LHCN-M2 (cell line): ENCODE data around the gene GCK. TPM values are rescaled to one million over a fixed set of nuclear protein-coding genes. Genes with fewer than 3 reads are reported as not detected.

Source experiments
- DNase-seq: peaks from one replicate; pipeline ENCODE4 v3.0.0-alpha.2; 2012; ENCODE audit warnings: low read depth
- total RNA-seq: library from RNA; depleted of rRNA; stranded (reverse); fragments of >200 nt; gene quantifications from 2 replicates; pipeline ENCODE4 v1.2.3, GENCODE V29; 2014

GCK gene
- total RNA-seq, 1 experiment from 2014 or later, result not detected

DNA sequence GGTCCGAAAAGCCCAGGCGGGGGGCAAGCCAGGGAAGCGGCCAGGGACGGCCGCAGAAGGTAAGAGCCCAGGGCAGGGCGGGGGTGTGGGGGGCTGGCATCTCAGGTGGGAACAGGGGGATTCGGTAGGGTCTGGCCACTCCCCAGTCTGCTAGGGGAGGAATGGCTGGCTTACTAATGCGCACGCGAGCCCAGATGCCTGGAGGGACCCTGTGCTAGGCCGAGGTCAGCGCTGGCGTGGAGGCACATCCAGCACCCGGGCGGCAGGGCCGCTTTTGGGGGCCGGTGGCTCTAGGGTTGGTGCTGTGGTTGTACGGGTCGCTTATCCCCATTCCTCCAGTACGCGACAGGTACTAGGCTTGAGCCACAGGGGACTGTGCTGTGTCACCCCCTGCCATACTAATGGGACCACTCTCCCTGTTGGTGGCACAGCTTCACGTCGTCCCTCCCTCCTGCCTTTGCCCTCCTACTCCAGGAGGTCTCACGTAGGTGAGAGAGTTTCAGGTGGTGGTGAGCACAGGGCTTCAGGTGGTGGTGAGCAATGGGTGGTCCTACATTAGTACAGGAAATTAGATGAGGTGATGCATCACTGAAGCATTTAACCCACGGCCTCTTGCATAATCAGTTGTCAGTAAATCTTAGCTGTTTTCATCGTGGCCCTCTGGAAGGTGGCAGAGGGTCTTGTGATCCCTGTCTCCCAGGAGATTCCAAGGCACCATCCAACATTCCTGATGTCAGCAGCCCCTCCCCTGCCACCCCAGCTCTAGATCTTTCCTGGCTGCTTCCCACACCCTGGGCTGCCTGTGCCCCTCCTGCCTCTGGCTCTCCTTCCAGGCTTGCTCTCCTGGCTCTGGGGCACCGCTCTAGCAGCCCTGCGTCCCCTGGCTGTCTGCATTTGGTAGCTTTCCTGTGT is 84.1 kb downstream of the GCK start:
- DNase-seq, result peak; percentile 39

DNA sequence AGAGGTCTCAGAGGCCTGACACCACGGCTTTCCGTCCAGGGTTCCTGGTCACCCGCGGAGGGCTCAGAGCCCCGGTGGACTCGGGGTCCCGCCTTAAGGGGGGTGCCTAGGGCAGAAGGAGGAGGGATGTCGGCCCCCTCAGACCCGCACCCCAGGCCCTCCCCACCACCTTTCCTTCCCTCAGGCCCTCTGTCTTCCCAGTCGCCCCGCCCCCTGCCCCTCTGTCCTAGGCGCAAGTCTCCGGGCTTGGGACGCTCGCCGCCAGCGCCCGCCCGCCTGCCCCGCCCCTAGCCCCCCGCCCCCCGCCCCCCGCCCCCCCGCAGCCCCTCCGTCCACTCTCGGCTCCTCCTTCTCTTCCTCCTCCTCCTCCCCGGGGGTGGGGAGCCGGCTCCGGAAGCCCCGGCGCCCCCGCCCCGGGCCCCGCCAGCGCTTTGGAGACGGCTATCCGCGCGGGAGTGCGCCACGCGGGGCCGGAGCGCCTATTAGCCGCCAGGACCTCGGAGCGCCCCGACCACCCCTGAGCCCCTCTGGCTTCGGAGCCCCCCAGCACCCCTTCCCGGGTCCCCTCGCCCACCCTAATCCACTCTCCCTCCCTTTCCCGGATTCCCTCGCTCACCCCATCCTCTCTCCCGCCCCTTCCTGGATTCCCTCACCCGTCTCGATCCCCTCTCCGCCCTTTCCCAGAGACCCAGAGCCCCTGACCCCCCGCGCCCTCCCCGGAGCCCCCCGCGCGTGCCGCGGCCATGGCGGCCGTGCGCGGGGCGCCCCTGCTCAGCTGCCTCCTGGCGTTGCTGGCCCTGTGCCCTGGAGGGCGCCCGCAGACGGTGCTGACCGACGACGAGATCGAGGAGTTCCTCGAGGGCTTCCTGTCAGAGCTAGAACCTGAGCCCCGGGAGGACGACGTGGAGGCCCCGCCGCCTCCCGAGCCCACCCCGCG is 85.0 kb downstream of the GCK start, which contains the start of gene AEBP1:
Gene AEBP1, plus strand, starts transcription at position 423 of the 937 bp plus-strand sequence. Its CDS starts 321 bp downstream, at position 744.
- DNase-seq, result no peak

DNA sequence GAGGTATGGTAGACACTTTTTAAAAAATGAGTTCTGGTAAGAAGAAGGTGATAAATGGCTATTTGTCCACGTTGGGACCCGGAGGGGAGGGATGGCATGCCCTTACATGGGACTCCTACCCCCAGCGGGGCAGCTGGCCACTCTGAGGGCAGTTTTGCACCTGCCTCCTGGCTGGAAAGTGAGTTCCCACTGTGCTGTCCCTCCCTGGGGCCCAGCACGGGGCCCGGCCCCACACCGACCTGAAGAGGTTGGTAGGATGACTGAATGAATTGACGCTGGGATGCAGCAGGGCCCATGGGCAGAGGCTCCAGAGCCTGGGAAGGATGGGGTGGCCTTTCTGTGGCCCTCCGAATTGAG is 85.7 kb downstream of the GCK start:
- DNase-seq, result no peak

DNA sequence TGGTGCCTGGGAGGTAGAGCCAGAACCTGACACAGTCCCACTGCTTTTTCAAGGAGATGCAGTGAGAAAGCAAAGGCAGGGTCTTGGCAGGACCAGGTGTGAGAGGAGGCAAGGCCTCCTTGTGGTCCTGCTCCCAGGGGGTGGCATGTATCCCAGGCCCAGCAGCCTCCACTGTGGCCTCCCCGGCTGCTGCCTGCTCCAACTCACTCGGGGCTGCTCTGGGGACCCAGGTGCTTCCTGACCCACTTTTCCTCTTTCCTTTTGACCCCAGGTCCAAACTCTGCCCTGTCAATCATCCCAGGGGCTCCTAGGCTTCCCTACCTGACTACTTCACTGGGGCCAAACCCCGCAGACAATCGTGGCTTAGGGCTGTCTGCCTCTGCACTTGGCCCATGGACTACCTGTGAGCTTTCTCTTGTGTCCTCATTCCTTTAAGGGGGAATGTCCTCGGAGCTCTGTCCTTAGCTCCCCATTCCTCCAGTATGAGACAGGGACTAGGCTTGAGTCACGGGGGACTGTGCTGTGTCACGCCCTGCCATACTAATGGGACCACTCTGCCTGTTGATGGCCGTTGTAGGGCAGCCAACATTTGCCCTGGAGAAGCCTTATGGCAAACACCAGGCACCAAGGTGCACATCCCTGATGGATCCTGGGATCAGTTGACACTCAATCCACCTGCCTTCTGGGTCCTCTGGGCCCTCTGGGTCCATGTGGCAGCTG is 86.2 kb downstream of the GCK start:
- DNase-seq, result no peak

DNA sequence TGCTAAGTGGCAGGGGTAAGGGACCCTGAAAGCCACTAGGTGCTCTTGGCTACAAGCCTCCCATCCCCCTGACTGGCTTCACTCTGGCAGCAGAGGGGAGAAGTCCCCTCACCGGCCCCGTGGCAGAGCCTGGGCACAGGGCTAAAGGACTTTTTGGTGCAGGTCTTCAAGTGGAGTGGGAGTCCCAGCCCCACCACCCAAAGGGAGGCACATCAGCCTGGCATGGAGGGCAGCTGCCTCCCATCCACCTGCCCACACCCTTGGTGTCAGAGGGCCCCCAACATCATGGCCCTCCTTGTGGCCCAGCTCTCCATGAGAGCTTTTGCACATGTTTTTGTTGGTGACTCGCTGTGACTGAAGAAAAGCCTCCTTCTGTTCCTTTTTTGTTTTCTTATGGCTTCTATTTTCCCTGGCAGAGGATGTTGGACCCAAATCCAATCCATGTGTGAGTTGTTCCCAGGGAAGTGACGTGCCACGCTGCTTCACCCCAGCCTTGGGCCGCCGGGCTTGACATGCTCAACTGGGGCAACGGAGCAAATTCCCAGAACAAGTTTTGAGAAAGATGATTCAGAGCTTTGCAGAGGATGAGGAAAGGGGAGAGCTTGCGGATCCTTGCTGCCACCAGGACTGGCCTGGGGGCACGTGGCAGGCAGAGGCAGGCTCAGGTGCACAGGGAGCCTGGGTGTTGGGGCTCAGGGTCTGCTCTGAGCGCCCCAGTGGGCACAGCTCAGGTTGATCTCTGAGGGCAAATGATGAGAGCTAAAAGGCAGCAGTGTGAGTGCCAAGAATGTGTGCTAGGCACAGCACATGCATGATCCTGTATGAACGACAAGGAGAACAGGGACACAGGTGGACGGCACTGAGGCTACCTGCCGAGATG is 87.0 kb downstream of the GCK start:
- DNase-seq, result peak; percentile 87

DNA sequence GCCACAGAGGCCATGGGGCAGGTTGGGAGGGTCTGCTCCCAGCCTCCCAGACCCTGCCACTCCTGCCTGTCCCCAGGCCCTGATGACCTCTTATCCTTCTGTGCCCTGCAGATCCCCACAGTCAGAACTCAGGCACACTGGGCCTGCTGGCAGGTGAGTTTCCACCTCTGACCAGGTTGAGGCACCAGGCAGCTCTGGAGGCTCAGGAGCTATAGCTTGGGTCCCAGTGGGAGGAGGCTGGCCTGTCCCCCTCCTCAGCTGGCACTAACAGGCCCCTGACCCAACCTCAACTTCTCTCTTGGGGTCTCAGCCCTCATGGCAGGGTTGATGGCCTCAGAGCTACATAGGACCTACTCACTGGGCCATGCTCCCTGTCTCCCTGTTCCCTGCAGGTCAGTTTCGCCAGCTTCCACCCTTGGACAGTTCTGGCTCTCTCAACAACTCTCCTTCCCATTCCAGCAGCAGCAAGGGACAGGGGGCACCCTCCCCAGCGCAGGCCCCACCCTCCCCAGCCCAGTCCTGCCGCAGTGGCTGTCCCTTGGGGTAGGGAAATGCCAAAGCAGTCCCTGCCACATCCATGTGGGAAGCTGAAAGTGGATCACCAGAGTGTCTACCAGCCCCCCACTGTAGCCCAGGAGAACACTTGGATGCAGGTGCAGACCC is 87.8 kb downstream of the GCK start:
- no peak for DNase-seq

DNA sequence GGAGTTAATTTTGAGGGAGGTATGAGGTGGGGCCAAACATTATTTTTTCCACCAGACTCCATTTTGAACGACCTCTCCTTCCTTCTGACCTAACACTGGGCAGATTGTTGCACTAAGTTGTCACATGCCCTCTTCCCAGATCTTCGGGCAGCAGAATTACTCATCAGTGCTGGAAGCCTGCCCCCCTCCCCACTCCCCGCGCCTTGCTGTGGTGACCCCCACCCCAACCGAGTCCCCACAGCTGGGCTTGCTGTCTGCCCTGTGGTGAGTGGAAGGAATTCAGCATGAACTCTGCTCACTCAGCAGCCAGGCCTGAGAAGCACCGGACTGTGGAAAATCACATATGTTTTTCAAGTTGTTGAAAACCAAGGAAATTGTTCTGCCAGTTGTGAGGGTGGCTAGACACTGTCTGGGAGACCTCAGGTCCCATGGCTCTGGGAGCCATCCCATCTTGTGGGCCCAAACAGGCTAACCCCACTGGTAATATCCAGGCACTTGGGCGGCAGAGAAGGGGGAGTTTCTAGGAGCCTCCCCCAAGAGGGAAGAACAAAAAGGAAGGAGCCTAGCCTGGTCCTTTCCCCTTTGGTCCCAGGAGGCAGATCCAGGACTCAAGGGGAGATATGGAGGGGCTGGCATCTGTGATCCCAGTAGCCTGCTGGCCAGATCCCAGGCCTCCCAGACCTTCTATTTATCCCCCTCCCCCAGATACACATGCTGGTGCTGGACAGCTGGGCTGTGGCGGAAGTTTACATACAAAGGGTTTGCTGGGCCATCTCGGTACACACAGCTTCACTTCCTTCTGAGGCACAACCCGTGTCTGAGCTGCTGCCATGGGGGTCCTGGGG is 88.6 kb downstream of the GCK start:
- DNase-seq, result peak; percentile 89

DNA sequence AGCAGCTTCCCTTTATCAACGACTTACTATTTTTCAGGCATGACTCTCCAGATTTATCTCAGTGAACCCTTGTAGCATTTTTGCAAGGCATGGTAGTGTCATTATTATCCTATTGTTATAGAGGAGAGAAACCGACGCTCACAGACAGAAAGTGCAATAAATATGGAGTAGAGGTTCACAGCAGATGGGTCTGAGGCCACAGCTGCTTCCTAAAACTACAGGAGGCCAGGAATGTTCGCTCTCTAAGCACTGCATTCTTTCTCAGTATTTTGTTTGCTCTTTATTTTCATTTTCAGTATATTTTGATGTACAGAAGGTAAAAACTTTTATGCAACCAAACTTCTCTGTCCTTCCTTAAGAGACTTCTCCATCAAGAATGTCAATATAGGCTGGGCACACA is 89.6 kb downstream of the GCK start:
- DNase-seq, result peak; percentile 19

DNA sequence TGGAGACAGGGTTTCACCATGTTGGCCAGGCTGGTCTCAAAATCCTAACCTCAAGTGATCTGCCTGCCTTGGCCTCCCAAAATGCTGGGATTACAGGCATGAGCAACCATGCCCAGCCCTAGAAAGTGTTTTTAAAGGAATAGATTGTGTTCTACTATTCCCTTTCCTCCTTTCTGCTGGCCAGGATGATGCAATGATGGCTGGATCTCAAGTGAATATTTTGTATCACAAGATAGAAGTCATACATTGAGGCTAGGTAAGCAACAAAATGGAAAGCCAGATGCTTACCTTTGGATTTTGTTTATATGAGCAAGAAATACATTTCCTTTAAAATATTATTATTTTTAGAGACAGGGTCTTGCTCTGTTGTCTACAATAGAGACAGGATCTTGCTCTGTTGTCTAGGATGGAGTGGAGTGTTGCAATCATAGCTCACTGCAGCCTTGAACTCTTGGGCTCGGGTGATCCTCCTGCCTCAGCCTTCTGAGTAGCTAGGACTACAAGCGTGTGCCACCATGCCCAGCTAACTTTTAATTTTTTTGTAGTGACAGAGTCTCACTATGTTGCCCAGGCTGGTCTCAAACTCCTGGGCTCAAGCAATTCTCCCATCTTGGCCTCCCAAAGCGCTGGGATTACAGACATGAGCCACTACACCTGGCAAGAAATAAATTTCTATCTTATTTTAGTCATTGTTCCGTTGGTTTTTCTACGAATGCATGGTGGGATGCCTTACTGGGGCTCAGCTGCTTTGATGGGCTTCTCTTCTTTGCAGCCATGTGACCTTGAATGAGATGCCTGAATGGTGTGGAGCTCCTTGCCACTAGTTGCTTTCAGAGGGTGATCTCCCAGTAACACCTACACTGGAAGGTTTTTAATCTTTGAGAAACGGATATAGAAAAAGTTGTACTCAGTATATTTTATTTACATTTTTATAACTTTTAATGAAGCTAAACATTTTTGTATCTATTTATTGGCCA is 90.9 kb downstream of the GCK start:
- DNase-seq, result no peak

DNA sequence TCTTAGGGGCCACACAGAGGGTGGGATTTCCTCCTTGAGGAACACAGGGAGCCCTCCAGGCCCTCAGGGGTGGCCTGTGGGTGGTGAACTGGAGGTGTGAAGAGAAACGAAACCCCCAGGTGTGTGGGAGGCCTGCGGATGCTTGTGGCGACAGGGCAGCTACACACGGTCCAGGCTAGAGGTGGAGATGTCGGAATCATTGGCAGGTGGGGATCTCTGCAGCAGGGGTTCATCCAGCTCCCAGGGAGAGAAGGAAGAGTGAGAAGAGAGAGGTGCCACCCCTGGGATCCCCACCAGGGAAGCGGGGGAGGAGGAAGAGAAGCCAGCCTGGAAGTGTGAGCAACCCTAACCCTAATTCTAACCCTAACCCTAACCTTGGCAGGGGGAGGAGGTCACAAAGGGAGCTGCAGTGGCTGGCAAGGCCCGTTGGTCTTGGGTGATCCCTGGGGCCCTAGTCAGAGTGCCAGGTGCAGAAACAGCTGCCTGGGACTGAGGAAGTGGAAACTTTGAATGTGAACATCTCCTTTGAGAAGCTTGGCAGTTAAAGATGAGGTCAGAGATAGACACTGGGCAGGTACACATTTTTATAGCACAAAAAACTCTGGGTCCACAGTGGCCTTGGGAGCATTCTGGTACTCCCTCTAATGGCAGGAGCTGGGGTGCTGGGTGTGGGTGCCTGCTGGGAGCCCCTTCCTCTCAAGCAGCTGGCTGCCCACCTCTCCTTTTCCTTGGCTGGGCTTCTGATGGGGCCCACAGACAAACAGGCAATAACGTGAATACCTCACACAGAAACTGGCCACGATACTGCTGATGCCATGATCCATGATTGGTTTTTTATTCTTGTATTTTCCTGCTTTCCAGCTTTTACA is 91.9 kb downstream of the GCK start:
- peak; percentile 71 for DNase-seq

DNA sequence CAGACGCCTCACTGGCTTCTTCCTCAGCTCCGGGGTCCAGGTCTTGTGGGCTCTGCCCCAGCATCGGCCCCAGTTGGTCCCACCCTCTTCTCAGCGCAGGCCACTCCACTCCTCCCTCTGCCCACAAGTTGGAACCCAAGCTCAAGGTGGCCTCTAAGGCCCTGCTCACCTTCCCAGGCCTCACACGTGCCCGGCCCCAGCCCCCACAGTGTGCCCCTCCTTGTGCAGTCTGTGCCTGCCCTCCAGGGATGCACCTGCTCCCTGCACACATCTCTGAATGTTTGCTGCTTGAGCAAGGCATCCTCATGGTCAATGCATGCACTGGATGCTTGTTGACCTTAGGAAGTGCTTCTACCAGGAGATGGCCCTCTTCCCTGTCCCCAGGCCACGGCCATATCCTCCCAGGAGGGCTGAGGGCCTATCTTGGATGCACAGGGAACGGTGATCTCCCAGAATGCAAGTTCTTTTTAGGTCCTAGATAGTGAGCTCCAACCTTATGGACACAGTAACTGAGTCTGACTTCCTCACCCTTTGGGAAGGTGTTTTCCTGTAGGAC is 92.8 kb downstream of the GCK start:
- DNase-seq, result no peak

DNA sequence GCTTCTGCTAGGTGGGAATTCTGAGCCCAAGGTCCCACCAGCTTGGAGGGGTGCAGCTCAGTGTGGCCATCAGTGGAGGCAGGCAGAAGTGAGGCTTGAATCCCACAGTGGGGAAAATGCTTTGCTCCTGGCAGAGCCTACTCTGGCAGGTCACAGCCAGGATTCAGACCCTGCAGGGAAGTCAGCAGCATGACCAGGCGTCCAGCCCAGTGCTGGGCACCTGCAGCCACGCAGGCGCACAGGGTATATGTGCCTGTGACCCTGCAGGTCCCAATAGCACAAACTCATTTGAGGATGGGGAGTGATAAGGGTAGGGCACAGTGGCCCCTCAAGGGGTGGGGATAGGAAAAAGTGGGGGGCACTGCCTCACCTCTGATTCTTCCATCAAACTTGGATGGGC is 93.5 kb downstream of the GCK start:
- no peak for DNase-seq

DNA sequence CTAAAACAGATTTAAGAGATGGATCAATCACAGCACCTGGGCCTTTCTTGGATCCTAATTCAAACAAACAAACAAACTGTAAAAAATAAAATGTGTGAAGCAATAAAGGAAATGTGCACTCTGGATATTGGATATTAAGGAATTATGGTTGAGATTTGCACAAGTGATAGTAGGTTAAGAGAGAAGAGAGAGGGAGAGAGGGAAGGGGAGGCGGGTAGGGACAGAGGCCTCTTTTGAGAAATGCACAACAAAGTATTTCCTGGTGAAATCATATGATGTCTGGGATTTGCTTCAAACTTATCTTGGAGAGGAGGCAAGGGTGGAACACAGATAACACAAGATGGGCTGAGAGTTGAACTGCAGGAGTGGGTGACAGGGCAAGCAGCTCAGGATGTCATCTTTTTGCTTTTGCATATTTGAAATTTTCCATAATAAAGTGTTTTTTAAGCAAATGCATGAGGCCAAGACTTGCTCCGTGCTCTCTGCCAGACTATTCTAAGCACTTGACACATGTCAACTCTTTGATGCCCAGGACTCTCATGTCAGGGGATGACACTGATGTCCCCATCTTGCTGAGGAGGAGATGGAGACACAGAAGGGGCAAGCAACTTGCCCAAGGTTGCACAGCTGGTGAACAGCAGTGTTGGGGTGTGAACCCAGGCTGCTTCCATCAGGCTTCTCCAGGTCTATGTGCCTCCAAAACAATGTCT is 94.2 kb downstream of the GCK start:
- DNase-seq, result no peak

DNA sequence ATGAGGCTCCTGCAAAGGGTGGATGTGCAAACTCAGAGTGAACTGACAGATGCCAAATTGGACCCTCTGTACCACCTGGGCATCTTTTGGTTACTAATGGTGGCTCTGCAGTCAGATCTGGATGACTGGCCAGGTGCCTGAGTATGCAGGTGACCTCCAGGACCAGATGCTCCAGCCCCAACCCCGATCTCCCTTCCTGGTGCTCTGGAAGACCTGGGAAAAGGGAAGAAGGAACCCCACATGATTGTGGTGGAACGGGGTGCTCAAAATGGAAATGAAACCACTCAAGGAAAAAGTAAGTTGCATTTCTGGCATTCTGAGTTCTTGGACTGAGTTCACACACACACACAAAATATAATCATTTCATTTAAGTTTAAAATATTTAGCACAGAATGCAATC is 94.9 kb downstream of the GCK start:
- DNase-seq, result no peak
